Smooth muscle cell (in vitro differentiated cells): ENCODE results near the gene HES6. TPM values are rescaled to one million over a fixed set of nuclear protein-coding genes. Genes with fewer than 3 reads are reported as not detected.
A peak's percentile ranks its signal among the peaks of the same experiment; 100 is the strongest.

ENCODE experiments used
- DNase-seq: peaks from one replicate; lab custom pipeline; 2025; ENCODE audit not compliant: unreplicated experiment; lab: John Stamatoyannopoulos, UW
- H2AFZ ChIP-seq: fragments of 200-600 bp; sonication (generic); 2 replicates; pipeline ENCODE4 v1.6.0; 2016; ENCODE audit warnings: antibody characterized with exemption, low read depth, mild to moderate bottlenecking
- H3F3A ChIP-seq: fragments of 200-600 bp; sonication (generic); 2 replicates; pipeline ENCODE4 v1.6.0; 2017; ENCODE audit warnings: antibody characterized with exemption, low read depth
- H3K27ac ChIP-seq: fragments of 200-600 bp; sonication (generic); 2 replicates; pipeline ENCODE4 v1.5.1; 2016; ENCODE audit warnings: low read depth, mild to moderate bottlenecking
- H3K27me3 ChIP-seq: fragments of 200-600 bp; sonication (generic); 2 replicates; pipeline ENCODE4 v1.6.1; 2016; ENCODE audit warnings: low read depth, mild to moderate bottlenecking
- H3K36me3 ChIP-seq: fragments of 200-600 bp; sonication (generic); 2 replicates; pipeline ENCODE4 v1.5.1; 2016; ENCODE audit warnings: low read depth
- H3K4me1 ChIP-seq: fragments of 200-600 bp; sonication (generic); 2 replicates; pipeline ENCODE4 v1.5.1; 2016; ENCODE audit warnings: low read depth
- H3K4me2 ChIP-seq: fragments of 200-600 bp; sonication (generic); 2 replicates; pipeline ENCODE4 v1.6.0; 2016; ENCODE audit warnings: mild to moderate bottlenecking
- H3K4me3 ChIP-seq: fragments of 200-600 bp; sonication (generic); 2 replicates; pipeline ENCODE4 v1.5.1; 2016; ENCODE audit warnings: mild to moderate bottlenecking
- H3K79me2 ChIP-seq: fragments of 200-600 bp; sonication (generic); 2 replicates; pipeline ENCODE4 v1.6.0; 2016; ENCODE audit warnings: low read depth, mild to moderate bottlenecking
- H3K9ac ChIP-seq: fragments of 200-600 bp; sonication (generic); 2 replicates; pipeline ENCODE4 v1.6.0; 2016; ENCODE audit warnings: low read depth
- H3K9me3 ChIP-seq: fragments of 200-600 bp; sonication (generic); replicated peaks from 2 replicates; pipeline ENCODE4 v1.5.1; 2016; ENCODE audit warnings: low read depth
- H4K20me1 ChIP-seq: fragments of 200-600 bp; sonication (generic); 2 replicates; pipeline ENCODE4 v1.6.0; 2016; ENCODE audit warnings: low read depth
- WGBS: methylation state at CpG from one replicate; pipeline ENCODE4 v1.1.7; 2016; ENCODE audit warnings: low lambda C conversion rate; 5-methylcytosine and 5-hydroxymethylcytosine counted together
- polyA plus RNA-seq: library from polyadenylated mRNA; unstranded; fragments of >200 nt; fragmentation: Nextera tagmentation; extraction: Ambion mirVana; gene quantifications from 2 replicates; pipeline ENCODE4 v1.2.1, GENCODE V29; 2016
- total RNA-seq: library from RNA; depleted of rRNA; stranded (reverse); fragments of >200 nt; gene quantifications from 2 replicates; pipeline ENCODE4 v1.2.3, GENCODE V29; 2014
- TF ChIP-seq, protein P1 (sequence below): fragments of 200-600 bp; sonication (generic); IDR thresholded peaks from 2 replicates; pipeline ENCODE4 v1.5.1; 2017; ENCODE audit warnings: borderline replicate concordance, mild to moderate bottlenecking, antibody characterized with exemption; ENCODE audit not compliant: insufficient read depth, poor library complexity, severe bottlenecking

The HES6 gene, protein sequence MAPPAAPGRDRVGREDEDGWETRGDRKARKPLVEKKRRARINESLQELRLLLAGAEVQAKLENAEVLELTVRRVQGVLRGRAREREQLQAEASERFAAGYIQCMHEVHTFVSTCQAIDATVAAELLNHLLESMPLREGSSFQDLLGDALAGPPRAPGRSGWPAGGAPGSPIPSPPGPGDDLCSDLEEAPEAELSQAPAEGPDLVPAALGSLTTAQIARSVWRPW
- total RNA-seq = 0.81 TPM in 1 of 2 replicates, not detected in the other
- 2.7 and 6.4 TPM in 2 replicates for polyA plus RNA-seq

DNA sequence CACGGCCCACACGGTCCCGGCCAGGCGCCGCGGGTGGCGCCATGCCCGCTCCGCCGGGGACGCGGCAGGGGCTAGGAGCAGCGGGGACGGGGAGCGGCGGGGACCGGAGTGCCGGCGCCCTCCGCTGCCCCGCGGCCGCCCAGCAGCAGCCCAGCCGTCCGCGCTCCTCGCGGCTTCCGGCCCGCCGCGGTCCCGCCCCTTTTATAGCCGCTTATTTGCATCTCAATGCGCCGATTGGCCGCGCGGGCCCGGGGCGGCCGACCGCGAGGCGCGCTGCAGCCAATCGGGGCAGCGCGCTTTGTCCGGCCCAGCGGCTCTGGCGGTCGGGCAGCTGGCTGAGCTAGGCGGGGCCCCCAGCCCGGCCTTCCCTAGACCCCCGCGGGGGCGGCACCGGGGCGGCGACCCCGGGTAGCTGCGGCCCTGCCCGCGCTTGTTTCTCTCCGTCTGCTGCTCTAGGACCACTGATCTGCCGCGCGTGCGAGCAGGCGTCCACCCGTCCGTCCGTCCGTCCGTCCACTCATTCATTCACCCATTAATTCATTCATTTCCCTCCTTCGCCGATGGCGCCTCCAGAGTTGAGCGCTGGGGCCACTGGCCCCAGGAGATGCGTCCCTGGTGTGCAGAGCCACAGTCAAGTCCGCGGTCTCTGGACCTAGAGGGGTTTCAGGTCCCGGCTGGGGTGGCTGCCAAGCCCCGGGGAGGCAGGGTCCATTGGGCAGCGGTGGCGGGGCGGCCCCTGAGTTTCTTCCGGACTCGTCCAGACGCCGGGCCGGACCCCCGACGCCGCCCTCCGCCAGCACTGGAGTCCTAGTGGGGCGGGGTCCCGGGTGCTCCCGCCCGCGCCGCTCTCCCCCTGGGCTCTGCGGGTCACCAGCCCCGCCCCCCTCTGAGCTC is at the start of gene HES6:
Gene HES6, minus strand, starts transcription at position 176 of the 894 bp plus-strand sequence. Its CDS starts 133 bp downstream, at position 43.
- no peaks in the 10 kb centered on the region for H3K9me3 ChIP-seq
- H3K27me3 ChIP-seq = peaks cover 49% of the 10 kb centered on the region
- no peaks in the 10 kb centered on the region for H3K79me2 ChIP-seq
- H3K4me3 ChIP-seq = peak within 1 kb of the TSS; percentile 67
- DNase-seq = peak; percentile 38
- no peak within 1 kb of the TSS for H3K27ac ChIP-seq
- TF ChIP-seq, protein P1, sequence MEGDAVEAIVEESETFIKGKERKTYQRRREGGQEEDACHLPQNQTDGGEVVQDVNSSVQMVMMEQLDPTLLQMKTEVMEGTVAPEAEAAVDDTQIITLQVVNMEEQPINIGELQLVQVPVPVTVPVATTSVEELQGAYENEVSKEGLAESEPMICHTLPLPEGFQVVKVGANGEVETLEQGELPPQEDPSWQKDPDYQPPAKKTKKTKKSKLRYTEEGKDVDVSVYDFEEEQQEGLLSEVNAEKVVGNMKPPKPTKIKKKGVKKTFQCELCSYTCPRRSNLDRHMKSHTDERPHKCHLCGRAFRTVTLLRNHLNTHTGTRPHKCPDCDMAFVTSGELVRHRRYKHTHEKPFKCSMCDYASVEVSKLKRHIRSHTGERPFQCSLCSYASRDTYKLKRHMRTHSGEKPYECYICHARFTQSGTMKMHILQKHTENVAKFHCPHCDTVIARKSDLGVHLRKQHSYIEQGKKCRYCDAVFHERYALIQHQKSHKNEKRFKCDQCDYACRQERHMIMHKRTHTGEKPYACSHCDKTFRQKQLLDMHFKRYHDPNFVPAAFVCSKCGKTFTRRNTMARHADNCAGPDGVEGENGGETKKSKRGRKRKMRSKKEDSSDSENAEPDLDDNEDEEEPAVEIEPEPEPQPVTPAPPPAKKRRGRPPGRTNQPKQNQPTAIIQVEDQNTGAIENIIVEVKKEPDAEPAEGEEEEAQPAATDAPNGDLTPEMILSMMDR = no peak
- no peak within 1 kb of the TSS for H3K9ac ChIP-seq
- WGBS = 1% methylated on average over 82 of the region's 105 CpGs
- no peaks in the 10 kb centered on the region for H4K20me1 ChIP-seq
- H3K36me3 ChIP-seq = no peaks in the 10 kb centered on the region
- peaks cover 7% of the 10 kb centered on the region for H3F3A ChIP-seq
- H2AFZ ChIP-seq = no peak within 1 kb of the TSS
- H3K4me2 ChIP-seq = peak within 1 kb of the TSS; percentile 94
- no peaks in the 10 kb centered on the region for H3K4me1 ChIP-seq

DNA sequence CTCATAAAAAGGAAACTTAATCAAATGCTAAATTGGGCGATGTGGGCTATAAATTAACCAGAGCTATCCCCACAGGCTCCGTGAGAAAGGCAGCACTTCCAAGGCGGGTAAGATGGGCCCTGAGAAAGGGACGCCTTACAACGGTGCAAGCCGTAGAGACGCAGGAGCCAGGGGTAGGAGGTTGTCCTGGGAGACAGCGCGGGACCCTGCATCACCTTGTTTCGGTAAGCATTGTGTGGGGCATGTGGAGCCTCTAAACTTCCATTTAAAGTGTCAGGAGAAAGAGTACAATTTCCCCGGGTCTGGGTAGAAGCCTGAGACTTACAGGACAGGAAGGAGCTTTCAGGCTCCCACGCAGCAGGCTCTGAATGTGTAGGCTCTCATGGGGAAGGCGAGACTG is 49.7 kb upstream of the HES6 start:
- H3K79me2 ChIP-seq = peaks cover 9% of the 10 kb centered on the region
- peaks cover 16% of the 10 kb centered on the region for H4K20me1 ChIP-seq
- H3K4me3 ChIP-seq = peak overlapping the region; percentile 83
- peaks cover 24% of the 10 kb centered on the region for H3K4me1 ChIP-seq
- H3K9ac ChIP-seq = peak overlapping the region; percentile 95
- H3K4me2 ChIP-seq = peak overlapping the region; percentile 93
- H3F3A ChIP-seq = peaks cover 9% of the 10 kb centered on the region
- TF ChIP-seq, protein P1 = no peak
- no peaks in the 10 kb centered on the region for H3K36me3 ChIP-seq
- DNase-seq = no peak
- no peaks in the 10 kb centered on the region for H3K9me3 ChIP-seq
- peak overlapping the region; percentile 96 for H3K27ac ChIP-seq
- WGBS = 28% methylated on average over 13 of the region's 13 CpGs
- H2AFZ ChIP-seq = peak overlapping the region; percentile 85
- peaks cover 6% of the 10 kb centered on the region for H3K27me3 ChIP-seq

DNA sequence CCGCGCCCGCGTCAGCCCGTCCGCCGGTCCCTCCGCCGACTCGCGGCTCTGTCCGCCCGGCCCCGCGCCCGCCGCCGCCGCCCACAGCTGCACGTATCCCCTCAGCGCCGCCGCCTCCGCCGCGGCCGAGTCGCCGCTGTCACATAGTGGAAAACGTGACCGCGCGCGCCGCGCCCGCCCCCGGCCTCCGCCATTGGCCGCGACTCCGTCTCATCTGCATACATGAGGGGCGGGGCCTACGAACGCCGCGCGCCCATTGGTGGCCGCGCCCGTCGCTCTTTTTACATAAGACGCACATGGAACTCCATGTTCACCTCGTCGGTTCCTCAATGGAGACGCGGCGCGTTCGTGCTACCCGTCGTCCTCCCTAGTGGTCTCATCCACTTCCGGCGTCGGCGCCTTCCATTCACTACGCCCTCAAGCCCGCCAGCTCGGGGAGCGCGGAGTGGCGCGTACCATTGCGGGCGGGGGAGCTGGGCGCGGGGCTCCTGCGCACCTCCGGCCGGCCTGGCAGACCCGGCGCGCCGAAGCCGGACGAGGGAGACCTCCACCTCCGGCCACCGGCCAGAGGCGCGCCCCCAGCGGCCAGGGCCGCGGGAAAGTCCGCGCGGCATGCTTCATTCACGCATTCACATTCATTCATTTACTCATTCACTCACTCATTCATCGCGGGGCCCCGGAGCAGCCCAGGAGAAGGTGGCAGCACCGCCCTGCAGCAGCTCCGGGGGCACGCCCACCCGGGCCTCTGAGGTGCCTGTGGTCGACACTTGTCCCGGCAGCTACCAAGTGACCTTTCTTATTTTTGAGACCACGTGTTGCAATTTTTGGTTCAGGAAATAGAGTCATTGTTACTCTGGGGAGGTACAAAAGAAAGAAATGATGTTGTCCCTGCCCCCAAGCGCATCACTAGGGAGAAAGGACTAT is 49.1 kb upstream of the HES6 start:
- H3K9ac ChIP-seq = peak overlapping the region; percentile 95
- 1% methylated on average over 74 of the region's 108 CpGs for WGBS
- peak overlapping the region; percentile 85 for H2AFZ ChIP-seq
- H3K27me3 ChIP-seq = peaks cover 4% of the 10 kb centered on the region
- peak; percentile 92 for DNase-seq
- peaks cover 9% of the 10 kb centered on the region for H3F3A ChIP-seq
- H3K79me2 ChIP-seq = peaks cover 15% of the 10 kb centered on the region
- peak overlapping the region; percentile 93 for H3K4me2 ChIP-seq
- H3K27ac ChIP-seq = peak overlapping the region; percentile 96
- peak overlapping the region; percentile 83 for H3K4me3 ChIP-seq
- TF ChIP-seq, protein P1 = peak; percentile 32
- H3K9me3 ChIP-seq = no peaks in the 10 kb centered on the region
- H4K20me1 ChIP-seq = peaks cover 16% of the 10 kb centered on the region
- H3K4me1 ChIP-seq = peaks cover 24% of the 10 kb centered on the region
- H3K36me3 ChIP-seq = no peaks in the 10 kb centered on the region
